HepG2 (cell line): Measurements from ENCODE around the gene AJM1. TPM values are rescaled to one million over a fixed set of nuclear protein-coding genes. Genes with fewer than 3 reads are reported as not detected.
A peak's percentile ranks its signal among the peaks of the same experiment; 100 is the strongest.

ENCODE experiments used
- ATAC-seq: fragments of 200-7000 bp; cut with Tn5 transposase; 3 replicates; pipeline ENCODE4 v1.9.1; 2020; ENCODE audit warnings: mild to moderate bottlenecking, moderate library complexity
- BruUV-seq: library from RNA; stranded (reverse); fragments of 400-500 nt; replicated peaks from 2 replicates; lab custom pipeline; 2021; lab: Mats Ljungman, UMichigan
- CTCF ChIA-PET: fragments of 300-600 bp; formaldehyde crosslinking; extraction: SDS; loops from one replicate; lab custom pipeline; 2021; ENCODE audit warnings: low total read pairs, inconsistent platforms, low intra/inter-chr PET ratio; lab: Yijun Ruan, JAX
- POLR2A ChIA-PET: fragments of 350-600 bp; sonication (Branson Sonifier 250); formaldehyde crosslinking; loops from one replicate; lab custom pipeline; 2020; ENCODE audit warnings: antibody characterized with exemption, inconsistent platforms; lab: Yijun Ruan, JAX
- DNase-seq: peaks from one replicate; pipeline ENCODE4 v3.0.0-alpha.2; 2015; ENCODE audit warnings: low spot score
- FAIRE-seq: peaks from 3 replicates; lab custom pipeline; 2011; peaks lifted over from hg19 to GRCh38; lab: Jason Lieb, UNC
- H2AFZ ChIP-seq: one replicate; pipeline ENCODE4 v1.6.1; 2011; ENCODE audit warnings: low read length, inconsistent platforms
- H3K27ac ChIP-seq: fragments of 300-600 bp; 3 replicates; pipeline ENCODE4 v1.8.0; 2011; ENCODE audit warnings: mixed run types, mild to moderate bottlenecking, mixed read lengths, low read length, inconsistent platforms; ENCODE audit not compliant: insufficient read depth; ENCODE audit errors: extremely low read length
- H3K27me3 ChIP-seq, 2 experiments: fragments of 200-600 bp in 1 of 2; 2 replicates in 1 of 2; 3 replicates in 1 of 2; pipeline versions ENCODE4 v1.6.0 to v1.8.0; 2011; ENCODE audit warnings: low read length in 2 of 2, mild to moderate bottlenecking in 2 of 2, moderate library complexity in 2 of 2, inconsistent platforms in 1 of 2; ENCODE audit not compliant: insufficient read depth in 2 of 2, control insufficient read depth in 1 of 2
- H3K36me3 ChIP-seq, 2 experiments: fragments of 200-600 bp in 1 of 2; replicated peaks in 1 of 2; 2 replicates in 1 of 2; 3 replicates in 1 of 2; pipeline versions ENCODE4 v1.5.1 to v1.8.0; 2011; ENCODE audit warnings: low read length in 2 of 2, inconsistent platforms in 1 of 2; ENCODE audit not compliant: insufficient read depth in 2 of 2, control insufficient read depth in 1 of 2
- H3K4me1 ChIP-seq: 2 replicates; pipeline ENCODE4 v1.5.1; 2012; ENCODE audit warnings: low read length, inconsistent platforms; ENCODE audit not compliant: insufficient read depth
- H3K4me2 ChIP-seq: 2 replicates; pipeline ENCODE4 v1.6.0; 2011; ENCODE audit warnings: low read depth, low read length, inconsistent platforms
- H3K4me3 ChIP-seq, 3 experiments: fragments of 200-600 bp in 1 of 3; sonication (generic), shearing (Covaris generic) in 1 of 3; replicated peaks in 1 of 3; 2 replicates each; pipeline ENCODE4 v1.5.1; 2011 to 2016; ENCODE audit warnings: low read length in 3 of 3, inconsistent platforms in 2 of 3, low read depth in 2 of 3, mild to moderate bottlenecking in 2 of 3, control low read depth in 1 of 3, mixed read lengths in 1 of 3; ENCODE audit not compliant: insufficient read depth in 1 of 3
- H3K79me2 ChIP-seq: one replicate; pipeline ENCODE4 v1.6.1; 2011; ENCODE audit warnings: low read length, inconsistent platforms; ENCODE audit not compliant: insufficient read depth
- H3K9ac ChIP-seq: 2 replicates; pipeline ENCODE4 v1.6.0; 2011; ENCODE audit warnings: mild to moderate bottlenecking, low read depth, low read length, inconsistent platforms; ENCODE audit not compliant: insufficient read depth
- H3K9me3 ChIP-seq: 2 replicates; pipeline ENCODE4 v1.5.1; 2012; ENCODE audit warnings: mild to moderate bottlenecking, low read length
- H4K20me1 ChIP-seq: 2 replicates; pipeline ENCODE4 v1.6.0; 2011; ENCODE audit warnings: inconsistent platforms, mild to moderate bottlenecking, low read length, moderate library complexity; ENCODE audit not compliant: insufficient read depth
- AGO2 ChIP-seq: fragments of 200-400 bp; formaldehyde crosslinking; optimal IDR thresholded peaks from 2 replicates; pipeline ENCODE3; 2017; ENCODE audit warnings: mild to moderate bottlenecking, low read depth, low read length, moderate library complexity
- AKAP8 ChIP-seq: sonication (generic); formaldehyde crosslinking; IDR thresholded peaks from 2 replicates; pipeline ENCODE4 v1.5.1; 2020; ENCODE audit warnings: mild to moderate bottlenecking, missing genetic modification reagents
- CREB3 ChIP-seq: sonication (generic); formaldehyde crosslinking; IDR thresholded peaks from 2 replicates; pipeline ENCODE4 v1.5.0; 2020; ENCODE audit warnings: missing genetic modification reagents
- FOXA1 ChIP-seq, 2 experiments: fragments of 450-650 bp in 1 of 2; sonication (generic) in 1 of 2; formaldehyde crosslinking in 1 of 2; IDR thresholded peaks; 2 replicates each; pipeline versions ENCODE4 v1.4.0 to v1.6.1; 2016 to 2020; ENCODE audit warnings: missing genetic modification reagents in 1 of 2
- HOXD1 ChIP-seq: sonication (generic); formaldehyde crosslinking; IDR thresholded peaks from 2 replicates; pipeline ENCODE4 v1.5.0; 2020; ENCODE audit warnings: missing genetic modification reagents
- PTBP1 ChIP-seq: fragments of 200-400 bp; formaldehyde crosslinking; IDR thresholded peaks from 2 replicates; pipeline ENCODE4 v1.6.1; 2018; ENCODE audit warnings: low read length, low read depth; ENCODE audit not compliant: poor library complexity, severe bottlenecking
- REL ChIP-seq: sonication (generic); formaldehyde crosslinking; conservative IDR thresholded peaks from 2 replicates; pipeline ENCODE4 v1.8.0; 2022; ENCODE audit warnings: mild to moderate bottlenecking, missing genetic modification reagents, moderate library complexity
- WGBS: methylation state at CpG from one replicate; pipeline ENCODE4 v1.1.6; 2017; ENCODE audit warnings: low lambda C conversion rate; 5-methylcytosine and 5-hydroxymethylcytosine counted together
- in situ Hi-C: cut with HindIII; loops from 2 replicates; pipeline ENCODE4 v1.10.0; 2017; ENCODE audit warnings: low pct_unique_long_range_greater_than_20kb; ENCODE audit not compliant: extremely low pct_ligation_motif_present
- intact Hi-C: fragments of 100-400 bp; cut with micrococcal nuclease; formaldehyde crosslinking; loops from one replicate; pipeline ENCODE4 v1.10.0; 2022; ENCODE audit not compliant: unreplicated experiment
- polyA plus RNA-seq, 8 experiments: library from polyadenylated mRNA; depleted of rRNA in 3 of 8; stranded (reverse) in 7 of 8; unstranded in 1 of 8; fragments of >200 nt; fragmentation: Illumina TruSeq in 4 of 8; extraction: Trizol in 4 of 8; gene quantifications; 2 replicates each; pipeline versions ENCODE4 v1.2.1 to v1.2.3, GENCODE V29; 2011 to 2016; ENCODE audit warnings: low read depth in 4 of 8, missing spikeins in 1 of 8, mixed read lengths in 1 of 8; ENCODE audit not compliant: insufficient read depth in 1 of 8
- total RNA-seq, 5 experiments: library from RNA; depleted of rRNA; stranded (reverse); fragments of >200 nt; fragmentation: Illumina TruSeq; extraction: Trizol; gene quantifications; 2 replicates each; pipeline ENCODE4 v1.2.3, GENCODE V29; 2016; ENCODE audit warnings: low read depth in 1 of 5

Gene AJM1
- total and polyA plus RNA-seq, 2 of the 13 experiments (the other 11 are each of a cell fraction or from before 2014, with no cell fraction given): 1.1 to 1.2 TPM

- CTCF ChIA-PET: no interaction called here
- no peaks in the 10 kb centered on the region for H3K79me2 ChIP-seq
- POLR2A ChIA-PET: no interaction called here
- H3K9ac ChIP-seq: no peak overlapping the region
- DNase-seq: no peak
- no peak overlapping the region for H2AFZ ChIP-seq
- no peak overlapping the region for H3K27ac ChIP-seq
- no peaks in the 10 kb centered on the region for H4K20me1 ChIP-seq
- peaks cover 52 to 85% of the 10 kb centered on the region in 2 experiments for H3K36me3 ChIP-seq
- no peak for ATAC-seq
- H3K4me3 ChIP-seq: no peak overlapping the region
- no TSS peak for BruUV-seq
- H3K4me2 ChIP-seq: no peak overlapping the region
- no peak for FAIRE-seq
- H3K27me3 ChIP-seq: no peaks in the 10 kb centered on the region
- TF ChIP-seq AGO2 (peak; percentile 45), FOXA1 (IDR thresholded peaks at IDR 0.05) (no peak), FOXA1 (CRISPR knock-in tag; IDR thresholded peaks at IDR 0.05) (no peak)
- no peaks in the 10 kb centered on the region for H3K9me3 ChIP-seq
- intact Hi-C loops (no loop called here), in situ Hi-C loops (no loop called here)
- no peaks in the 10 kb centered on the region for H3K4me1 ChIP-seq
- WGBS: 98% methylated on average over 13 of the region's 24 CpGs
Observed at GRCh38 chr9:136826703-136827582, 15.3 kb upstream of the AJM1 start.

- WGBS: 98% methylated on average over 10 of the region's 14 CpGs
- ChIA-PET POLR2A (no interaction called here), CTCF (no interaction called here)
- FAIRE-seq (no peak), DNase-seq (no peak), ATAC-seq (no peak)
- H3K36me3 ChIP-seq: peaks cover 53 to 92% of the 10 kb centered on the region in 2 experiments
- no peak overlapping the region for H3K4me2 ChIP-seq
- no peaks in the 10 kb centered on the region for H3K79me2 ChIP-seq
- no peaks in the 10 kb centered on the region for H3K4me1 ChIP-seq
- in situ Hi-C loops (no loop called here), intact Hi-C loops (no loop called here)
- no peak overlapping the region for H3K4me3 ChIP-seq
- TF ChIP-seq CREB3 (no peak), REL (CRISPR knock-in tag) (no peak), HOXD1 (CRISPR knock-in tag) (no peak), AGO2 (peak; percentile 65), PTBP1 (no peak), AKAP8 (CRISPR knock-in tag) (0 out of 2 replicates have a peak, but pooled peaks have one; percentile 55)
- H3K27ac ChIP-seq: no peak overlapping the region
- no peaks in the 10 kb centered on the region for H4K20me1 ChIP-seq
- H2AFZ ChIP-seq: no peak overlapping the region
- no peaks in the 10 kb centered on the region for H3K27me3 ChIP-seq
- BruUV-seq: no TSS peak
- H3K9ac ChIP-seq: no peak overlapping the region
- no peaks in the 10 kb centered on the region for H3K9me3 ChIP-seq
Observed at GRCh38 chr9:136827794-136828473, 14.3 kb upstream of the AJM1 start.
